GM10266 (cell line): ENCODE measurements around the gene SMCR8.
"Not testable (repeated sequence)": the region's sequence is repeated elsewhere in the genome, so short reads cannot be mapped to it uniquely, and the experiment has no call there.

Source experiments
- DNase-seq: peaks from one replicate; pipeline ENCODE4 v3.0.0; 2012; ENCODE audit errors: extremely low spot score
- CTCF ChIP-seq: IDR thresholded peaks from 2 replicates; pipeline ENCODE4 v1.5.1; 2012; ENCODE audit warnings: mild to moderate bottlenecking, low read depth; ENCODE audit not compliant: control insufficient read depth, insufficient read depth; ENCODE audit errors: missing control alignments

The SMCR8 gene

GRCh38 chr17:18300725-18301480, 14.2 kb upstream of the SMCR8 start:
- TF ChIP-seq CTCF, result no peak
- DNase-seq, result no peak

GRCh38 chr17:18303206-18303605, 11.9 kb upstream of the SMCR8 start:
- not testable (repeated sequence) for DNase-seq

- TF ChIP-seq CTCF, result no peak
- no peak for DNase-seq
Measured at GRCh38 chr17:18309202-18309601, 5.9 kb upstream of the SMCR8 start.

GRCh38 chr17:18314059-18314730, 898 bp upstream of the SMCR8 start:
- no peak for DNase-seq

GRCh38 chr17:18315562-18315922, 449 bp downstream of the SMCR8 start:
- no peak for TF ChIP-seq CTCF
- no peak for DNase-seq

More at GRCh38 chr17:18314059-18314730, 898 bp upstream of the SMCR8 start:
- TF ChIP-seq CTCF, result no peak

GRCh38 chr17:18315961-18316360, 868 bp downstream of the SMCR8 start:
- DNase-seq, result no peak
- no peak for TF ChIP-seq CTCF

- no peak for TF ChIP-seq CTCF
- DNase-seq, result no peak
Measured at GRCh38 chr17:18318117-18318516, 3.0 kb downstream of the SMCR8 start.
